Midbrain (tissue), 1 donor: ENCODE data around the gene HDAC9.

Experiments
- DNase-seq: peaks from one replicate; lab custom pipeline; 2025; lab: John Stamatoyannopoulos, UW

Gene HDAC9

GRCh38 chr7:18788026-18788425 is 292.5 kb downstream of the HDAC9 start:
- DNase-seq: no peak

- no peak for DNase-seq
Observed at GRCh38 chr7:18792871-18793595, 297.5 kb downstream of the HDAC9 start.

GRCh38 chr7:18796216-18796615 is 300.7 kb downstream of the HDAC9 start:
- DNase-seq: no peak

- no peak for DNase-seq
Observed at GRCh38 chr7:18798088-18798906, 302.7 kb downstream of the HDAC9 start.

- DNase-seq: no peak
Observed at GRCh38 chr7:18799899-18800298, 304.4 kb downstream of the HDAC9 start.

GRCh38 chr7:18803923-18804322 is 308.4 kb downstream of the HDAC9 start:
- DNase-seq: no peak

- DNase-seq: no peak
Observed at GRCh38 chr7:18806177-18806576, 310.6 kb downstream of the HDAC9 start.

- no peak for DNase-seq
Observed at GRCh38 chr7:18808026-18808425, 312.5 kb downstream of the HDAC9 start.

GRCh38 chr7:18815261-18815960 is 319.9 kb downstream of the HDAC9 start:
- DNase-seq: no peak

GRCh38 chr7:18820981-18821380 is 325.4 kb downstream of the HDAC9 start:
- no peak for DNase-seq

GRCh38 chr7:18821554-18821953 is 326.0 kb downstream of the HDAC9 start:
- DNase-seq: no peak

- no peak for DNase-seq
Observed at GRCh38 chr7:18824157-18824556, 328.6 kb downstream of the HDAC9 start.

GRCh38 chr7:18828260-18828993 is 332.9 kb downstream of the HDAC9 start:
- DNase-seq: no peak

- no peak for DNase-seq
Observed at GRCh38 chr7:18828994-18829857, 333.7 kb downstream of the HDAC9 start.

GRCh38 chr7:18829858-18830285 is 334.3 kb downstream of the HDAC9 start:
- no peak for DNase-seq

- no peak for DNase-seq
Observed at GRCh38 chr7:18831419-18831818, 335.9 kb downstream of the HDAC9 start.

GRCh38 chr7:18831943-18832342 is 336.4 kb downstream of the HDAC9 start:
- DNase-seq: no peak

GRCh38 chr7:18834577-18834976 is 339.0 kb downstream of the HDAC9 start:
- DNase-seq: no peak

GRCh38 chr7:18835001-18835690 is 339.6 kb downstream of the HDAC9 start:
- DNase-seq: no peak

- DNase-seq: no peak
Observed at GRCh38 chr7:18843979-18844378, 348.4 kb downstream of the HDAC9 start.
